ENCODE data around the gene FOSL2.

Gene FOSL2

DNA sequence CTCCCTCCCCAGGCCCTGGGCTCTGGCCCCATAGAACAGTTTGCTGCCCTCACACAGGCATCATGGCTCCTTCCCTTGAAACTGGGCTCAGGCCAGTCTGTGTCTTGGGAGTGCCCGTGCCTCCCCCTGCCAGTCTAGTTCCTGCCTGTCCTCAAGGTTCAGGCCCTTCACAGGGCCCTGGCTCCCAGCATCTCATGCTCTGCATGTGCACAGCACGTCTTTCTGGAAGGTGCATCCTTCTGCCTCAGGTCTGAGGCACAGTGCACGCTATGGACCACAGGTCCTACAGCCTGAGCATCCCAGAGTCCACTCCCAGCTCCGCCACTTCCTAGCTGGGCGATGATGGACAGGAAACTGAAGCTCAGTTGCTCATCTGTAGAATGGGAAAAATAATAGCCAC is 35.6 kb upstream of the FOSL2 start:
- no peak for DNase-seq (ENCODE audit: low read depth)
- H3K4me3 ChIP-seq (ENCODE audit: low read depth, low read length) = no peak overlapping the region
- TF ChIP-seq, protein P1, sequence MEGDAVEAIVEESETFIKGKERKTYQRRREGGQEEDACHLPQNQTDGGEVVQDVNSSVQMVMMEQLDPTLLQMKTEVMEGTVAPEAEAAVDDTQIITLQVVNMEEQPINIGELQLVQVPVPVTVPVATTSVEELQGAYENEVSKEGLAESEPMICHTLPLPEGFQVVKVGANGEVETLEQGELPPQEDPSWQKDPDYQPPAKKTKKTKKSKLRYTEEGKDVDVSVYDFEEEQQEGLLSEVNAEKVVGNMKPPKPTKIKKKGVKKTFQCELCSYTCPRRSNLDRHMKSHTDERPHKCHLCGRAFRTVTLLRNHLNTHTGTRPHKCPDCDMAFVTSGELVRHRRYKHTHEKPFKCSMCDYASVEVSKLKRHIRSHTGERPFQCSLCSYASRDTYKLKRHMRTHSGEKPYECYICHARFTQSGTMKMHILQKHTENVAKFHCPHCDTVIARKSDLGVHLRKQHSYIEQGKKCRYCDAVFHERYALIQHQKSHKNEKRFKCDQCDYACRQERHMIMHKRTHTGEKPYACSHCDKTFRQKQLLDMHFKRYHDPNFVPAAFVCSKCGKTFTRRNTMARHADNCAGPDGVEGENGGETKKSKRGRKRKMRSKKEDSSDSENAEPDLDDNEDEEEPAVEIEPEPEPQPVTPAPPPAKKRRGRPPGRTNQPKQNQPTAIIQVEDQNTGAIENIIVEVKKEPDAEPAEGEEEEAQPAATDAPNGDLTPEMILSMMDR (conservative IDR thresholded peaks at IDR 0.05; ENCODE audit: low read depth, low read length) = no peak

DNA sequence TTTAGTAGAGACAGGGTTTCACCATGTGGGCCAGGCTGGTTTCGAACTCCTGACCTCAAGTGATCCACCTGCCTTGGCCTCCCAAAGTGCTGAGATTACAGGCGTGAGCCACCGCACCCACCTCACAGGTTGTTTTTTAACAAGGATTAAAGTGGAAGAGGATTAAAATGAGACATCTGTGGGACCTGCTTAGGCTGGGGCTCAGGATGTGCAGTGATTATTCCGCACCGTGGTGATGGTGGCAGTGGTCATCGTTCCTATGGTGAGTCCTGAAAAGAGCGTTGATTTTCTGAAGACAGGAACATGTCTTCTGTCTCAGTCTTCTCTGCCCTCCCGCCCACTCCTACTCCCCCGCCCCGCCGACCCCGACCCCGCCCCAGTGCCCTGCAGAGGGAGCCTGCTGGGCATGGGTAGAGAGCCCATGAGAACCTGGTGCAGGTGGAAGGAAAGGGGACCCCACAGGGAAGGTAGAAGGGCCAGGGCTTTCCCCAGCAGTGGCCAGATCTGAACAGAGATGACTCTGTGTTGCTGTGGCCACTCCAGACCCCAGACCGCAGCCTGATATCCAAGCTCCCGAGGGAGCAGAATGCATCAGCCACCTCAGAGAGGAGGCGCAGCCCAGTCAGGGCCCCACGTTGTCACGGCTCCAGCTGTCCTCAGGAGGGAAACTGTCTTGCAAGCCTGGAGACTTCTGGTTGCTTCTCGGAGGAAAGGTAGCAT is 34.5 kb upstream of the FOSL2 start:
- no peak overlapping the region for H3K4me3 ChIP-seq (ENCODE audit: low read depth, low read length)
- TF ChIP-seq, protein P1 (conservative IDR thresholded peaks at IDR 0.05; ENCODE audit: low read depth, low read length) = no peak
- no peak for DNase-seq (ENCODE audit: low read depth)

DNA sequence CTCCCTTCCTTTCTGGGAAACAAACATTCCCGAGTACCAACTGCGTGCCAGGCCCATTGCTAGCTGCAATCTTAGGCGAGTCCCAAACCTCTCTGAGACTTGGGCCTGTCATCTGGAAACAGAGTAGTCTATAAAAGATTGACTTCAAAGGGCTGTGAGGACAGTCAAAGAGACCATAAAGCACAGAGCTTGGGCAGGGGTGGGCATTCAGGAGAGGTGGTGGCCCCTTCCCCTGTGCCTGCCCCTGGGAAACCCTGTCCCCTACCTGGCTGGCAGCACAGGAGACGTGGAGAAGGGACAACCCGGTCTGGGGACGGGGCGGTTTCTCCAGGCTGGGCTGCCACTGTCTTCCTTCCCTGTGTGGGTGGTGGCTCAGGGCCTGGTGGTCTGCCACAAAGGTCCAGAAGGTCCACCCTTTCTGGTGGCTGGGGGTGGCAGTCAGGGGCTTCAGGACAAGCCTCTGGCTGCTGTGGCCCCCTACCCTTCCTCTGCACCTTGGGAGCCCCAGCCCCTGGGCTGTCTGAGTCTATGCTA is 33.9 kb upstream of the FOSL2 start:
- DNase-seq (ENCODE audit: low read depth) = no peak
- TF ChIP-seq, protein P1 (conservative IDR thresholded peaks at IDR 0.05; ENCODE audit: low read depth, low read length) = no peak
- no peak overlapping the region for H3K4me3 ChIP-seq (ENCODE audit: low read depth, low read length)

DNA sequence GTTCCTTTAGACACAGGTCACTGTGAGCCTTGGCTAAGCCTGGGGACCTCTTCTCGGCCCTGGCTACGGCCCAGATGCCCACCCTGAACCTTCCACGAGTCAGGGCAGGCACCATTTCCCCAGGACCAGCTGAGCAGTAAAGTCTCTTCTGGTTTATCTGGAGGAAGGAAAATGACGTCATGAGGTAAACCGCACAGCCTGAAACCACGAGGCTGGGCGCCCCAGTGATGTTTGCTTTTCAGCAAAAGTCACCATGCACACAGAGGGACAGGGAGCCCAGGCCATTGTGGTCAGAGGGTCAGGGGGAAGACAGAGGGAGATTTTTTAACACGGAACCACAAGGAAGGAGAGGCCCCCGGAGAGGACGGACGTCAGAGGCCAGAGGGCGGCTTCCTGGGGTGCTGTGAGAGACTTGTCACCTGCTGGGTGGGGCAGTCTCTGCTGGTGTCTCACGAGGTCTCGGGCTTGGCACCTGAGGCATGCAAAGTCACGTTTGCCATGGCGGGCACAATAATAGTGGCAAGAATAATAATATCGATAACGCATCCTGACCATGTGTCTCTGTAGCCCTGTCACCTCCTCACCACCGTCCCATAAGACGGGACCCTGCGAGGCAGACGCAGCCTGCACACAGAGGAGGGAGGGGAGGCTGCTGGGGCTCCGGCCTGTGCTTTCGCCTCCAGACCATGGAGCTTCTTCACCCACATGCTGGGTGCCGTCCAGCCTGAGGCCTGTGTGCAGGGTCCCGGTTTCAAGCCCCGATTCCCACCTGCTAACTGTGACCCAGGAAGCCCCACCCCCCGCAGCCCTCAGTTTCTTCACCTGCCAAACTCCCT is 33.2 kb upstream of the FOSL2 start:
- TF ChIP-seq, protein P1 (conservative IDR thresholded peaks at IDR 0.05; ENCODE audit: low read depth, low read length) = no peak
- DNase-seq (ENCODE audit: low read depth) = peak; percentile 92
- no peak overlapping the region for H3K4me3 ChIP-seq (ENCODE audit: low read depth, low read length)

DNA sequence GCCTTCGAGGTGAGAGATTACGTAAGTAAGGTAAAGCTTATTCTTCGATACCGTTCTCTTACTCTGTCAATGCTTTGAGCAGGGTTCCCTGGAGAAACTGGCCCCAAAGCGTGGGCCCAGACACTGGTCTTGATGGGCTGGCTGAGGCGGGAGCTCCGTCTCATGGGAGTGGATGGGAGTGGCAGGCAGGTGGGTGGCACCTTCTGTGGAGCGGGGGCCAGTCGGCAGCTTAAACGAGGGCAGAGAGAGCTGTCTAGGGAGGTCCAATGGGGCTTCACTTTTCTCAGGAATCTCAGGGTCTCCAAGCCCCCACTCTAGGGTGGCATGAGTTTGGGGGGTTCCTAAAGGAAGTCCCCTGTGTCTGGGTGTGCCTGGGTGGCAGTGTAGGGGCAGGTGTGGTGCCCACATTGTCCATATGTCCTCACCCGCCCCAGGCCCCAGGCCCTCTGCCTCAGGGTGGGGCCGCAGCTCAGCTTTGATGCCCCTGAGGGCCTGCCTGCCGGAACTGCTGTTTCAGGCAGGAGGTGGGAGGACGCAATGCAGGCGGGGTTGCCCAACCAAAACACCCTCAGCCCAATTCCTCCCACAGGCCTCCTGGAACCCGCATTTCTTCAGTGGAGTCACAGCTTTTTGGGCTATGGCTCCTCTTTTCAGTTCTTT is 32.5 kb upstream of the FOSL2 start:
- TF ChIP-seq, protein P1 (conservative IDR thresholded peaks at IDR 0.05; ENCODE audit: low read depth, low read length) = no peak
- DNase-seq (ENCODE audit: low read depth) = no peak
- H3K4me3 ChIP-seq (ENCODE audit: low read depth, low read length) = no peak overlapping the region

DNA sequence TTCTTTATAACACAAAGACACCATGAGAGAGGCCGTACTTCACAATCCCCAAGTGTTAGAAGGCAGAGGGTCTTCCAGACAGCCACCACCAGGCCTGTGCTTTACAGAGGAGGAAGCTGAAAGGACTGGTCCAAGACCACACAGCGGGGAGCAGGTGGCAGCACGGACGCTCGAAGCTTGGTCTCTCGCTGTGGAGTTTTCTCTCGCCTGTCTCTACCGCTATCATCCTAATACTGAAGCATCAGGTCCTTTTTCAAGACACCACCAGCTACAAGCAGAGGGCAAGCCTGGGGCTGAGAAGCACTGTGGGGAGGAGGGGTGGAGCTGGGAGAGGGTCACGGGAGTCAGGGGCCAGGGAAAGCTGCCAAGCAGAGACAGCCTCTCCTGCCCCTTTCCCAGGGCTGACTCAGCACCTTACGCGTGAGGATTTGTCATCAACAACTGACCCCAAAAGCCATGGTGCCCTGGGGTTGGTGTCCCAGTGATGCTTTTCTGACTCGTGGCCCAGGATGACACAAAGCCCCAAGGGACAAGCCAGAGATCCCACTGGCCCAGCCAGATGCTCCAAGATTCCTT is 31.9 kb upstream of the FOSL2 start:
- H3K4me3 ChIP-seq (ENCODE audit: low read depth, low read length) = no peak overlapping the region
- TF ChIP-seq, protein P1 (conservative IDR thresholded peaks at IDR 0.05; ENCODE audit: low read depth, low read length) = no peak
- peak; percentile 74 for DNase-seq (ENCODE audit: low read depth)

All from choroid plexus epithelial cell (primary cell).